A549 (cell line): ENCODE results near the gene LRRC63. TPM values are rescaled to one million over a fixed set of nuclear protein-coding genes. Genes with fewer than 3 reads are reported as not detected.

ENCODE experiments used
- ATAC-seq, 2 experiments: fragments of 200-7000 bp in 1 of 2; fragments of >200 bp in 1 of 2; cut with Nextera tagmentation in 1 of 2; cut with Tn5 transposase in 1 of 2; 3 replicates each; pipeline versions ENCODE4 v1.8.0 to v1.9.1; 2018 to 2020; ENCODE audit warnings: mild to moderate bottlenecking in 1 of 2, moderate library complexity in 1 of 2
- CTCF ChIA-PET: fragments of 300-600 bp; sonication (Branson Sonifier 250); formaldehyde crosslinking; extraction: SDS; loops from one replicate; lab custom pipeline; 2021; ENCODE audit warnings: antibody characterized with exemption, inconsistent platforms; lab: Yijun Ruan, JAX
- POLR2A ChIA-PET: fragments of 350-600 bp; formaldehyde crosslinking; extraction: SDS; loops from one replicate; lab custom pipeline; 2021; ENCODE audit warnings: antibody characterized with exemption, inconsistent platforms; lab: Yijun Ruan, JAX
- DNase-seq, 2 experiments: peaks; one replicate each; pipeline versions ENCODE4 v3.0.0 to v3.0.0-alpha.2; 2011 to 2016; ENCODE audit warnings: low read depth in 1 of 2, low spot score in 1 of 2
- FAIRE-seq: peaks from 2 replicates; lab custom pipeline; 2011; peaks lifted over from hg19 to GRCh38; lab: Jason Lieb, UNC
- H3K27ac ChIP-seq, 2 experiments: fragments of >200 bp; sonication (Bioruptor Twin); formaldehyde crosslinking; 3 replicates each; pipeline ENCODE4 v1.5.1; 2016 to 2017
- H3K4me1 ChIP-seq: fragments of >200 bp; sonication (Bioruptor Twin); formaldehyde crosslinking; 3 replicates; pipeline ENCODE4 v1.6.1; 2016
- H3K4me2 ChIP-seq: fragments of >200 bp; sonication (Bioruptor Twin); formaldehyde crosslinking; 3 replicates; pipeline ENCODE4 v1.6.1; 2016
- H3K4me3 ChIP-seq: fragments of >200 bp; sonication (Bioruptor Twin); formaldehyde crosslinking; 3 replicates; pipeline ENCODE4 v1.5.1; 2016
- H3K9me3 ChIP-seq: fragments of >200 bp; sonication (Bioruptor Twin); formaldehyde crosslinking; 3 replicates; pipeline ENCODE4 v1.6.1; 2016
- CHD2 ChIP-seq: fragments of 150-350 bp; IDR thresholded peaks from 2 replicates; pipeline ENCODE4 v1.6.1; 2014; ENCODE audit warnings: low read length; ENCODE audit not compliant: partially characterized antibody
- EP300 ChIP-seq, 2 experiments: fragments of >200 bp; sonication (Bioruptor Twin); formaldehyde crosslinking; IDR thresholded peaks; 2 replicates in 1 of 2; 3 replicates in 1 of 2; pipeline ENCODE4 v1.6.1; 2016 to 2017
- FOSB ChIP-seq: fragments of 250-450 bp; sonication (Bioruptor Pico); IDR thresholded peaks from 2 replicates; pipeline ENCODE4 v1.5.0; 2020; ENCODE audit warnings: mild to moderate bottlenecking, moderate library complexity
- KDM1A ChIP-seq: fragments of 200-600 bp; sonication (generic); IDR thresholded peaks from 2 replicates; pipeline ENCODE4 v1.6.1; 2016; ENCODE audit warnings: low read depth, mild to moderate bottlenecking
- KDM5A ChIP-seq: fragments of 200-600 bp; sonication (generic); IDR thresholded peaks from 2 replicates; pipeline ENCODE4 v1.6.1; 2016; ENCODE audit warnings: antibody characterized with exemption, mild to moderate bottlenecking
- MAFK ChIP-seq: fragments of 450-650 bp; IDR thresholded peaks from 2 replicates; pipeline ENCODE4 v1.6.1; 2014; ENCODE audit not compliant: partially characterized antibody
- RCOR1 ChIP-seq: fragments of 150-350 bp; IDR thresholded peaks from 2 replicates; pipeline ENCODE4 v1.6.1; 2014; ENCODE audit warnings: antibody characterized with exemption, low read length, low read depth
- RNF2 ChIP-seq: fragments of 200-600 bp; sonication (generic); IDR thresholded peaks from 2 replicates; pipeline ENCODE4 v1.6.1; 2016; ENCODE audit warnings: low read depth, mild to moderate bottlenecking, antibody characterized with exemption, moderate library complexity, borderline replicate concordance
- SMC3 ChIP-seq: fragments of >200 bp; sonication (Bioruptor Twin); formaldehyde crosslinking; IDR thresholded peaks from 3 replicates; pipeline ENCODE4 v1.6.1; 2018; ENCODE audit warnings: inconsistent platforms
- SREBF2 ChIP-seq: fragments of 450-650 bp; IDR thresholded peaks from 2 replicates; pipeline ENCODE4 v1.6.1; 2014; ENCODE audit warnings: mild to moderate bottlenecking, moderate library complexity
- WGBS: methylation state at CpG from one replicate; pipeline ENCODE4 v1.1.6; 2017; ENCODE audit errors: missing lambda C conversion rate; 5-methylcytosine and 5-hydroxymethylcytosine counted together
- polyA plus RNA-seq, 4 experiments: library from polyadenylated mRNA; depleted of rRNA in 3 of 4; stranded (reverse); fragments of >200 nt; fragmentation: RNase III in 1 of 4; extraction: RNeasy Plus Mini Kit Qiagen cat#74134 plus additional on column Dnase treatment in 1 of 4; gene quantifications; 2 replicates in 3 of 4; 3 replicates in 1 of 4; pipeline ENCODE4 v1.2.3, GENCODE V29; 2011 to 2017
- TF ChIP-seq, protein P1 (sequence below): fragments of >200 bp; sonication (Bioruptor Twin); formaldehyde crosslinking; IDR thresholded peaks from 3 replicates; pipeline ENCODE4 v1.6.1; 2016
- TF ChIP-seq, protein P2 (sequence below): fragments of 150-350 bp; IDR thresholded peaks from 2 replicates; pipeline ENCODE4 v1.6.1; 2014; ENCODE audit warnings: low read depth, mild to moderate bottlenecking, low read length
- TF ChIP-seq, protein P3 (sequence below): fragments of >200 bp; sonication (Bioruptor Twin); formaldehyde crosslinking; IDR thresholded peaks from 3 replicates; pipeline ENCODE4 v1.5.1; 2016
- TF ChIP-seq, protein P4 (sequence below): IDR thresholded peaks from 2 replicates; pipeline ENCODE4 v1.6.1; 2012
- TF ChIP-seq, protein P5 (sequence below): fragments of 200-600 bp; sonication (generic); IDR thresholded peaks from 2 replicates; pipeline ENCODE4 v1.6.1; 2016; ENCODE audit warnings: antibody characterized with exemption, mild to moderate bottlenecking, moderate library complexity

The LRRC63 gene
- polyA plus RNA-seq, 2 of the 4 experiments (the other 2 are of a cell fraction): 0.06 to 0.19 TPM

DNA sequence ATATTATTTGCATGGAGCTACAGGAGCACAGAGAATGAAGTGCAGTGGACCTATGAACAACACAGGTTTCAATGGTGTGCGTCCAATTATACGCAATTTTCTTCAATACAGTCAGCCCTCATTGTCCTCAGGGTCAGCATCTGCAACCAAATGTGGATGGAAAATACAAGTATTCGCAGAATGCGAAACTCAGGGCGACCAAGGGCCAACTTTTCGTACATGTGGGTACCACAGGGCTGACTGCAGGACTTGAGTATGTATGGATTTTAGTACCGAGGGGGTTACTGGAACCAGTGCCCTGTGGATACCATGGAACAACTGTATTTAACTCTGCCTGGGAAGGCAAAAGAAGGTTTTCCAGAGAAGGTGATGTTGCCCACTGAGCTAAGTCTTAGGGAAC, 40.0 kb upstream of the LRRC63 start (continued):
- TF ChIP-seq, protein P1, sequence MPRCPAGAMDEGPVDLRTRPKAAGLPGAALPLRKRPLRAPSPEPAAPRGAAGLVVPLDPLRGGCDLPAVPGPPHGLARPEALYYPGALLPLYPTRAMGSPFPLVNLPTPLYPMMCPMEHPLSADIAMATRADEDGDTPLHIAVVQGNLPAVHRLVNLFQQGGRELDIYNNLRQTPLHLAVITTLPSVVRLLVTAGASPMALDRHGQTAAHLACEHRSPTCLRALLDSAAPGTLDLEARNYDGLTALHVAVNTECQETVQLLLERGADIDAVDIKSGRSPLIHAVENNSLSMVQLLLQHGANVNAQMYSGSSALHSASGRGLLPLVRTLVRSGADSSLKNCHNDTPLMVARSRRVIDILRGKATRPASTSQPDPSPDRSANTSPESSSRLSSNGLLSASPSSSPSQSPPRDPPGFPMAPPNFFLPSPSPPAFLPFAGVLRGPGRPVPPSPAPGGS: no peak
- TF ChIP-seq SREBF2 (no peak), KDM5A (no peak)
- TF ChIP-seq, protein P2, sequence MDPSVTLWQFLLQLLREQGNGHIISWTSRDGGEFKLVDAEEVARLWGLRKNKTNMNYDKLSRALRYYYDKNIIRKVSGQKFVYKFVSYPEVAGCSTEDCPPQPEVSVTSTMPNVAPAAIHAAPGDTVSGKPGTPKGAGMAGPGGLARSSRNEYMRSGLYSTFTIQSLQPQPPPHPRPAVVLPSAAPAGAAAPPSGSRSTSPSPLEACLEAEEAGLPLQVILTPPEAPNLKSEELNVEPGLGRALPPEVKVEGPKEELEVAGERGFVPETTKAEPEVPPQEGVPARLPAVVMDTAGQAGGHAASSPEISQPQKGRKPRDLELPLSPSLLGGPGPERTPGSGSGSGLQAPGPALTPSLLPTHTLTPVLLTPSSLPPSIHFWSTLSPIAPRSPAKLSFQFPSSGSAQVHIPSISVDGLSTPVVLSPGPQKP: no peak

DNA sequence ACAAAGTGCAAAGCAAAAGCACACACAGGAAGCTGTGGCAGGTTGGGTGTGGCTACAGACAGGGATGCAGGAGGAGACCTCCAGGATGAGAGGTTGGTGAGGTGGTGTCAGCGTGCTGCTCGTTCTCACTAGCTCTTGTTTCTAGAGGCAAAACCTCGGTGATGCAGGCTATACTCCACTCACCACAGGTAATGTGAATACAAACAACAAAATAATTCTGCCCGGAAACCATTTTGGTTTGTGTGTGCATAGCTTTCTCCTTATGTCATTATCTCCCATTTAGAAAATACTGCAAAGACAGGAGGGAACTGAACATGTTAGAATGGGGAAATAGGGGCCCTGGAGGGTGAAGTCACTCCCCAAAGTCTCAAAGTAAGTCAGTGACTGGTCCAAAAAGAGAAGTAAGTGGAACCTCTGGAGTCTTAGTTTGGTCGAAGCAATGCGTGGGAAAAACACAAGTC, 39.2 kb upstream of the LRRC63 start:
- ChIA-PET CTCF (interaction anchor here (1.5 to 2.6 kb wide), 2 partner anchors 12 to 365 kb away, joined by 4 to 10 read pairs; no protein-coding TSS in a partner anchor), POLR2A (no interaction called here)
- Histone ChIP-seq H3K4me1 (no peaks in the 10 kb centered on the region), H3K27ac (no peak overlapping the region), H3K4me2 (no peak overlapping the region), H3K9me3 (no peaks in the 10 kb centered on the region), H3K4me3 (no peak overlapping the region)
- WGBS: 49% methylated on average over 6 of the region's 6 CpGs
- TF ChIP-seq FOSB (CRISPR knock-in tag): no peak
- FAIRE-seq: no peak
- ATAC-seq: no peak
- no peak for DNase-seq

DNA sequence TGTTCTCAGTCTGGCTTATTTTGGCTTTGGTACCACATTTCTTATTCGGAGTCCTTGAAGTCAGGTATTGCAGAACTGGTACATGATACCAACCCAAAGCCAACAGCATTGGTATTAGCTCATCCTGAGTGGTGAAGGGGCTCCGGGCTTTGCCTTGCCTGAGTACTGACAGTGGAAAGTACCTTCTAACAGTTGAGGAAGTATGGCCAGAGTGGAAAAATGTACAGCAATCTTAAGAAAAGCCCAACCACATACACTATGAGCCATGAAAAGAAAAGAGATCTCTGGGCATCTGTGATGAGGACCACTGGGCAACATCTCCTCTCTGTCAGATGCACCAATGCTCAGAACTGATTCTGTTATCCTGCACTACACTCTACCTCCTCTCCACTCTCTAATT, 38.1 kb upstream of the LRRC63 start:
- FAIRE-seq: no peak
- no peak overlapping the region for H3K4me3 ChIP-seq
- ChIA-PET POLR2A (no interaction called here), CTCF (interaction anchor here (2.6 kb wide), 1 partner anchor 13 kb away, joined by 10 read pairs; no protein-coding TSS in a partner anchor)
- no peaks in the 10 kb centered on the region for H3K4me1 ChIP-seq
- ATAC-seq: no peak
- no peak overlapping the region for H3K4me2 ChIP-seq
- TF ChIP-seq RNF2 (no peak), KDM5A (no peak), MAFK (no peak), RCOR1 (no peak), EP300 (IDR thresholded peaks at IDR 0.05) (no peak), KDM1A (no peak), SMC3 (no peak), CHD2 (no peak)
- TF ChIP-seq, protein P3, sequence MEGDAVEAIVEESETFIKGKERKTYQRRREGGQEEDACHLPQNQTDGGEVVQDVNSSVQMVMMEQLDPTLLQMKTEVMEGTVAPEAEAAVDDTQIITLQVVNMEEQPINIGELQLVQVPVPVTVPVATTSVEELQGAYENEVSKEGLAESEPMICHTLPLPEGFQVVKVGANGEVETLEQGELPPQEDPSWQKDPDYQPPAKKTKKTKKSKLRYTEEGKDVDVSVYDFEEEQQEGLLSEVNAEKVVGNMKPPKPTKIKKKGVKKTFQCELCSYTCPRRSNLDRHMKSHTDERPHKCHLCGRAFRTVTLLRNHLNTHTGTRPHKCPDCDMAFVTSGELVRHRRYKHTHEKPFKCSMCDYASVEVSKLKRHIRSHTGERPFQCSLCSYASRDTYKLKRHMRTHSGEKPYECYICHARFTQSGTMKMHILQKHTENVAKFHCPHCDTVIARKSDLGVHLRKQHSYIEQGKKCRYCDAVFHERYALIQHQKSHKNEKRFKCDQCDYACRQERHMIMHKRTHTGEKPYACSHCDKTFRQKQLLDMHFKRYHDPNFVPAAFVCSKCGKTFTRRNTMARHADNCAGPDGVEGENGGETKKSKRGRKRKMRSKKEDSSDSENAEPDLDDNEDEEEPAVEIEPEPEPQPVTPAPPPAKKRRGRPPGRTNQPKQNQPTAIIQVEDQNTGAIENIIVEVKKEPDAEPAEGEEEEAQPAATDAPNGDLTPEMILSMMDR: no peak
- TF ChIP-seq, protein P4, sequence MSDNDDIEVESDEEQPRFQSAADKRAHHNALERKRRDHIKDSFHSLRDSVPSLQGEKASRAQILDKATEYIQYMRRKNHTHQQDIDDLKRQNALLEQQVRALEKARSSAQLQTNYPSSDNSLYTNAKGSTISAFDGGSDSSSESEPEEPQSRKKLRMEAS: no peak
- no peak overlapping the region for H3K27ac ChIP-seq
- no peaks in the 10 kb centered on the region for H3K9me3 ChIP-seq
- 65% methylated on average over 2 of the region's 2 CpGs for WGBS
- DNase-seq: no peak

DNA sequence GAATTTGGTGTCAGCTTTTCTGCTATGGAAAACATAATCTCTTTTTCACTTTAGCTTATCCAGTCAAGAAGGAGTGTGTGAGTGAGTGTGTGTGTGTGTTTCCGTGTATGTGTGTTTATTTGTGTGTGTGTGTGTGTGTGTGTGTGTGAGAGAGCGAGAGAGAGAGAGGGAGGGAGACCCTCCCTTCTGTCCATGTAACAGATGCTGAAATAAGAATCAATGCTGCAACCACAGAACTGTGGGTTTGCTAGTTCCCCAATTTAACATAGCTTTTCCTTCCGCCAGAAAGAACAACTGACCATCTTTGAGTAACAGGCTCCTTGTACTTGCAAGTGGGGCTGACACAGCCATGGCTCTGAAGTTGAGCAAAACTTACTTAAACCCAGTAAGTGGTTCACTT, 35.0 kb upstream of the LRRC63 start:
- ATAC-seq: no peak
- POLR2A ChIA-PET: no interaction called here
- no peak overlapping the region for H3K27ac ChIP-seq
- TF ChIP-seq, protein P5, sequence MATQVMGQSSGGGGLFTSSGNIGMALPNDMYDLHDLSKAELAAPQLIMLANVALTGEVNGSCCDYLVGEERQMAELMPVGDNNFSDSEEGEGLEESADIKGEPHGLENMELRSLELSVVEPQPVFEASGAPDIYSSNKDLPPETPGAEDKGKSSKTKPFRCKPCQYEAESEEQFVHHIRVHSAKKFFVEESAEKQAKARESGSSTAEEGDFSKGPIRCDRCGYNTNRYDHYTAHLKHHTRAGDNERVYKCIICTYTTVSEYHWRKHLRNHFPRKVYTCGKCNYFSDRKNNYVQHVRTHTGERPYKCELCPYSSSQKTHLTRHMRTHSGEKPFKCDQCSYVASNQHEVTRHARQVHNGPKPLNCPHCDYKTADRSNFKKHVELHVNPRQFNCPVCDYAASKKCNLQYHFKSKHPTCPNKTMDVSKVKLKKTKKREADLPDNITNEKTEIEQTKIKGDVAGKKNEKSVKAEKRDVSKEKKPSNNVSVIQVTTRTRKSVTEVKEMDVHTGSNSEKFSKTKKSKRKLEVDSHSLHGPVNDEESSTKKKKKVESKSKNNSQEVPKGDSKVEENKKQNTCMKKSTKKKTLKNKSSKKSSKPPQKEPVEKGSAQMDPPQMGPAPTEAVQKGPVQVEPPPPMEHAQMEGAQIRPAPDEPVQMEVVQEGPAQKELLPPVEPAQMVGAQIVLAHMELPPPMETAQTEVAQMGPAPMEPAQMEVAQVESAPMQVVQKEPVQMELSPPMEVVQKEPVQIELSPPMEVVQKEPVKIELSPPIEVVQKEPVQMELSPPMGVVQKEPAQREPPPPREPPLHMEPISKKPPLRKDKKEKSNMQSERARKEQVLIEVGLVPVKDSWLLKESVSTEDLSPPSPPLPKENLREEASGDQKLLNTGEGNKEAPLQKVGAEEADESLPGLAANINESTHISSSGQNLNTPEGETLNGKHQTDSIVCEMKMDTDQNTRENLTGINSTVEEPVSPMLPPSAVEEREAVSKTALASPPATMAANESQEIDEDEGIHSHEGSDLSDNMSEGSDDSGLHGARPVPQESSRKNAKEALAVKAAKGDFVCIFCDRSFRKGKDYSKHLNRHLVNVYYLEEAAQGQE: no peak
- TF ChIP-seq, all 56 proteins: peak for 0
- no peaks in the 10 kb centered on the region for H3K9me3 ChIP-seq
- H3K4me1 ChIP-seq: no peaks in the 10 kb centered on the region
- WGBS: 56% methylated on average over 3 of the region's 3 CpGs
- no peak overlapping the region for H3K4me3 ChIP-seq
- no peak overlapping the region for H3K4me2 ChIP-seq
- CTCF ChIA-PET: interaction anchor here (0.9 to 1.0 kb wide), 2 partner anchors 213 to 448 kb away, joined by 3 read pairs; no protein-coding TSS in a partner anchor
- no peak for FAIRE-seq
- no peak for DNase-seq
